Measurements from ENCODE around the gene AOPEP. TPM values are rescaled to one million over a fixed set of nuclear protein-coding genes. Genes with fewer than 3 reads are reported as not detected.

Gene AOPEP
- polyA plus RNA-seq, 3 donors = 22.9 to 42.5 (median 31.5) TPM

- 34 to 70% (median 37%) methylated on average over 3 of the region's 3 CpGs for WGBS, 3 donors
- no peak overlapping the region for H3K27ac ChIP-seq (ENCODE audit: low read depth, low read length)
These were observed 273.3 kb downstream of the AOPEP start for GRCh38 chr9:94999832-95000231.

- 64 to 89% (median 72%) methylated on average over 6 of the region's 6 CpGs for WGBS, 3 donors
- no peak overlapping the region for H3K27ac ChIP-seq (ENCODE audit: low read depth, low read length)
These were observed 274.3 kb downstream of the AOPEP start for GRCh38 chr9:95000821-95001220.

- H3K27ac ChIP-seq (ENCODE audit: low read depth, low read length) = no peak overlapping the region
- WGBS, 3 donors = 96 to 100% (median 97%) methylated on average over 7 of the region's 7 CpGs
These were observed 275.2 kb downstream of the AOPEP start for GRCh38 chr9:95001720-95002119.

GRCh38 chr9:95003689-95004410 lies 277.4 kb downstream of the AOPEP start:
- 11 to 14% (median 13%) methylated on average over 19 of the region's 19 CpGs for WGBS, 3 donors
- H3K27ac ChIP-seq (ENCODE audit: low read depth, low read length) = peak overlapping the region; percentile 90

- WGBS, 3 donors = 0 to 1% (median 1%) methylated on average over 27 to 132 of the region's 133 CpGs
- peak overlapping the region; percentile 90 for H3K27ac ChIP-seq (ENCODE audit: low read depth, low read length)
These were observed 278.1 kb downstream of the AOPEP start for GRCh38 chr9:95004411-95005277.

- WGBS, 3 donors = 3 to 9% (median 6%) methylated on average over 49 of the region's 49 CpGs
- H3K27ac ChIP-seq (ENCODE audit: low read depth, low read length) = peak overlapping the region; percentile 90
These were observed 279.0 kb downstream of the AOPEP start for GRCh38 chr9:95005278-95006143.

GRCh38 chr9:95007226-95007869 lies 280.8 kb downstream of the AOPEP start:
- WGBS, 3 donors = 15 to 52% (median 48%) methylated on average over 5 of the region's 5 CpGs
- no peak overlapping the region for H3K27ac ChIP-seq (ENCODE audit: low read depth, low read length)

GRCh38 chr9:95008151-95008771 lies 281.8 kb downstream of the AOPEP start:
- WGBS, 3 donors = 19 to 57% (median 53%) methylated on average over 15 of the region's 15 CpGs
- H3K27ac ChIP-seq (ENCODE audit: low read depth, low read length) = no peak overlapping the region

- no peak overlapping the region for H3K27ac ChIP-seq (ENCODE audit: low read depth, low read length)
- 68 to 88% (median 88%) methylated on average over 5 of the region's 5 CpGs for WGBS, 3 donors
These were observed 283.0 kb downstream of the AOPEP start for GRCh38 chr9:95009459-95009858.

GRCh38 chr9:95010431-95010838 lies 283.9 kb downstream of the AOPEP start:
- 75 to 95% (median 88%) methylated on average over 5 of the region's 5 CpGs for WGBS, 3 donors
- H3K27ac ChIP-seq (ENCODE audit: low read depth, low read length) = no peak overlapping the region

GRCh38 chr9:95012035-95012708 lies 285.7 kb downstream of the AOPEP start:
- H3K27ac ChIP-seq (ENCODE audit: low read depth, low read length) = no peak overlapping the region
- WGBS, 3 donors = 66 to 81% (median 76%) methylated on average over 7 of the region's 7 CpGs

- 53 to 90% (median 88%) methylated on average over 3 of the region's 3 CpGs for WGBS, 3 donors
- H3K27ac ChIP-seq (ENCODE audit: low read depth, low read length) = no peak overlapping the region
These were observed 286.4 kb downstream of the AOPEP start for GRCh38 chr9:95012902-95013301.

GRCh38 chr9:95014917-95015316 lies 288.4 kb downstream of the AOPEP start:
- WGBS, 3 donors = 60 to 75% (median 75%) methylated on average over 2 of the region's 2 CpGs
- no peak overlapping the region for H3K27ac ChIP-seq (ENCODE audit: low read depth, low read length)

- no peak overlapping the region for H3K27ac ChIP-seq (ENCODE audit: low read depth, low read length)
- WGBS, 3 donors = 96 to 98% (median 97%) methylated on average over 4 of the region's 4 CpGs
These were observed 289.1 kb downstream of the AOPEP start for GRCh38 chr9:95015569-95015968.

- 90 to 99% (median 94%) methylated on average over 1 of the region's 1 CpG for WGBS, 3 donors
- H3K27ac ChIP-seq (ENCODE audit: low read depth, low read length) = no peak overlapping the region
These were observed 290.6 kb downstream of the AOPEP start for GRCh38 chr9:95017062-95017461.

GRCh38 chr9:95017661-95018060 lies 291.2 kb downstream of the AOPEP start:
- H3K27ac ChIP-seq (ENCODE audit: low read depth, low read length) = no peak overlapping the region
- 96 to 98% (median 98%) methylated on average over 2 of the region's 2 CpGs for WGBS, 3 donors

All from adipose tissue (tissue), 3 donors.